ENCODE data around the gene MDH2. TPM values are rescaled to one million over a fixed set of nuclear protein-coding genes. Genes with fewer than 3 reads are reported as not detected.
"Not testable (repeated sequence)": the region's sequence is repeated elsewhere in the genome, so short reads cannot be mapped to it uniquely, and the experiment has no call there.

The MDH2 gene
- total RNA-seq, 4 donors from 2014 or later = 89.3 to 121 (median 110) TPM

GRCh38 chr7:76008156-76008687, 39.7 kb upstream of the MDH2 start:
- WGBS, 2 donors = 65 to 75% methylated on average over 8 of the region's 8 CpGs
- no peak for DNase-seq (ENCODE audit: low spot score in 2 of 2)
- intact Hi-C loops (cut with DNase I; ENCODE audit: low total_unique reads) = no loop called here
- TF ChIP-seq CTCF (IDR thresholded peaks at IDR 0.05) (no peak), POLR2A (IDR thresholded peaks at IDR 0.05) (no peak)
- H3K4me3 ChIP-seq (ENCODE audit: low read depth, poor library complexity, severe bottlenecking) = no peak overlapping the region

GRCh38 chr7:76009672-76010600, 38.0 kb upstream of the MDH2 start:
- intact Hi-C loops (cut with DNase I; ENCODE audit: low total_unique reads) = no loop called here
- TF ChIP-seq CTCF (IDR thresholded peaks at IDR 0.05) = no peak
- WGBS, 2 donors = 63 to 70% methylated on average over 11 of the region's 11 CpGs
- H3K4me3 ChIP-seq (ENCODE audit: low read depth, poor library complexity, severe bottlenecking) = no peak overlapping the region
- DNase-seq (ENCODE audit: low spot score in 2 of 2) = no peak

GRCh38 chr7:76011442-76011861, 36.5 kb upstream of the MDH2 start:
- no peak for TF ChIP-seq CTCF (IDR thresholded peaks at IDR 0.05)
- TF ChIP-seq POLR2A (IDR thresholded peaks at IDR 0.05) = no peak
- 51 to 60% methylated on average over 8 of the region's 8 CpGs for WGBS, 2 donors
- no peak overlapping the region for H3K4me3 ChIP-seq (ENCODE audit: low read depth, poor library complexity, severe bottlenecking)
- intact Hi-C loops (cut with DNase I; ENCODE audit: low total_unique reads) = no loop called here
- DNase-seq (ENCODE audit: low spot score in 2 of 2) = no peak

GRCh38 chr7:76016191-76016947, 31.5 kb upstream of the MDH2 start:
- intact Hi-C loops (cut with DNase I; ENCODE audit: low total_unique reads) = loop anchor here (5.0 kb wide), 1 partner anchor 149 kb away; no protein-coding TSS in a partner anchor
- WGBS, 2 donors = 89 to 92% methylated on average over 13 of the region's 13 CpGs
- no peak overlapping the region for H3K4me3 ChIP-seq (ENCODE audit: low read depth, poor library complexity, severe bottlenecking)
- TF ChIP-seq POLR2A (IDR thresholded peaks at IDR 0.05) = no peak
- no peak for TF ChIP-seq CTCF (IDR thresholded peaks at IDR 0.05)
- DNase-seq (ENCODE audit: low spot score in 2 of 2) = no peak

GRCh38 chr7:76018520-76018919, 29.4 kb upstream of the MDH2 start:
- DNase-seq (ENCODE audit: low spot score in 2 of 2); H3K4me3 ChIP-seq (ENCODE audit: low read depth, poor library complexity, severe bottlenecking): not testable (repeated sequence)
- WGBS, 2 donors = 98 to 99% methylated on average over 4 of the region's 4 CpGs
- intact Hi-C loops (cut with DNase I; ENCODE audit: low total_unique reads) = loop anchor here (5.0 kb wide), 1 partner anchor 151 kb away; no protein-coding TSS in a partner anchor
